Neural crest cell (in vitro differentiated cells): Measurements from ENCODE around the gene RPL36. TPM values are rescaled to one million over a fixed set of nuclear protein-coding genes. Genes with fewer than 3 reads are reported as not detected.
A peak's percentile ranks its signal among the peaks of the same experiment; 100 is the strongest.

Experiments used
- DNase-seq: peaks from one replicate; pipeline ENCODE4 v3.0.0; 2021; ENCODE audit warnings: low read depth, mixed read lengths, low spot score
- H3K27ac Mint-ChIP-seq: one replicate; pipeline ENCODE4 v1.8.0; 2021; ENCODE audit warnings: mild to moderate bottlenecking, mixed read lengths; ENCODE audit not compliant: unreplicated experiment
- H3K27me3 Mint-ChIP-seq: 2 replicates; pipeline ENCODE4 v1.8.0; 2021; ENCODE audit warnings: low read depth, mild to moderate bottlenecking, mixed read lengths
- H3K36me3 Mint-ChIP-seq: 2 replicates; pipeline ENCODE4 v1.8.0; 2021; ENCODE audit warnings: low read depth, mild to moderate bottlenecking, mixed read lengths
- H3K4me1 Mint-ChIP-seq: 2 replicates; pipeline ENCODE4 v1.8.0; 2021; ENCODE audit warnings: mixed read lengths
- H3K4me3 Mint-ChIP-seq: one replicate; pipeline ENCODE4 v1.8.0; 2021; ENCODE audit warnings: mild to moderate bottlenecking, mixed read lengths
- H3K9me3 Mint-ChIP-seq: 2 replicates; pipeline ENCODE4 v1.8.0; 2021; ENCODE audit warnings: mixed read lengths
- total RNA-seq: library from RNA; stranded (reverse); gene quantifications from 2 replicates; pipeline ENCODE4 v1.2.1, GENCODE V29; 2021
- TF ChIP-seq, protein P1 (sequence below): fragments of 200-600 bp; sonication (generic); conservative IDR thresholded peaks from 2 replicates; pipeline ENCODE4 v1.5.0; 2021; ENCODE audit warnings: antibody characterized with exemption, mild to moderate bottlenecking

RPL36 gene
- total RNA-seq, 1 donor from 2014 or later, result 1,029 TPM

DNA sequence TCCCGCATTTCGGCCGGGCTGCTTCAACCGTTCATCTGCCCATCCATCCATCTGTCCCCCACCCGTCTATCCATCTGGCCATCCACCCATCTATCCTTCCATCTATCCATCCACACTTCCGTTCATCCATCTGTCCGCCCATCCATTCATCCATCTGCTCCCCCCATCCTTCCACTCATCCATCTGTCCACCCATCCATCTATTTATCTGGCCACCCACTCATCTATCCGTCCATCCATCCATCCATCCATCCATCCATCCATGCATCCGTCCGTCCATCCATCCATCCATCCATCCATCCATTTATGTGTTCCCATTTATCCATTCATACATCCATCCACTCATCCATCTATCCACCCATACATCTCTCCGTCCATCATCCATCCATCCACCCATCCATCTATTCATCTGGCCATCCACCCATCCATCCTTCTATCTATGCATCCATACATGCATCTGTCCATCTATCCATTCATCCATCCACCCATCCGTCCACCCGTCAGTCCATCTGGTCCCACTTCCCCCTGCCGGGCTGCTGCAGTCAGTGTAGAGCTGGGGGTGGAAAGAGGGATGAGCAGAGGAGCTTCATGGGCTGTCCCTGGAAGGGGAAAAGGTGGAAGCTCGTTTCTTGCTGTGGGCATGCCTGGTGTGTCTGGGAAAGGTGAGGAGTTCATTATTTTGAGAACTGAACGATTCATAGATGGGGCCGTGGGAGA, 8.5 kb upstream of the RPL36 start:
- Mint-ChIP-seq H3K9me3 (peaks cover 3% of the 10 kb centered on the region), H3K4me1 (peaks cover 40% of the 10 kb centered on the region), H3K4me3 (peak overlapping the region; percentile 87), H3K27me3 (peaks cover 6% of the 10 kb centered on the region), H3K36me3 (peaks cover 4% of the 10 kb centered on the region), H3K27ac (peak overlapping the region; percentile 63)
- TF ChIP-seq, protein P1, sequence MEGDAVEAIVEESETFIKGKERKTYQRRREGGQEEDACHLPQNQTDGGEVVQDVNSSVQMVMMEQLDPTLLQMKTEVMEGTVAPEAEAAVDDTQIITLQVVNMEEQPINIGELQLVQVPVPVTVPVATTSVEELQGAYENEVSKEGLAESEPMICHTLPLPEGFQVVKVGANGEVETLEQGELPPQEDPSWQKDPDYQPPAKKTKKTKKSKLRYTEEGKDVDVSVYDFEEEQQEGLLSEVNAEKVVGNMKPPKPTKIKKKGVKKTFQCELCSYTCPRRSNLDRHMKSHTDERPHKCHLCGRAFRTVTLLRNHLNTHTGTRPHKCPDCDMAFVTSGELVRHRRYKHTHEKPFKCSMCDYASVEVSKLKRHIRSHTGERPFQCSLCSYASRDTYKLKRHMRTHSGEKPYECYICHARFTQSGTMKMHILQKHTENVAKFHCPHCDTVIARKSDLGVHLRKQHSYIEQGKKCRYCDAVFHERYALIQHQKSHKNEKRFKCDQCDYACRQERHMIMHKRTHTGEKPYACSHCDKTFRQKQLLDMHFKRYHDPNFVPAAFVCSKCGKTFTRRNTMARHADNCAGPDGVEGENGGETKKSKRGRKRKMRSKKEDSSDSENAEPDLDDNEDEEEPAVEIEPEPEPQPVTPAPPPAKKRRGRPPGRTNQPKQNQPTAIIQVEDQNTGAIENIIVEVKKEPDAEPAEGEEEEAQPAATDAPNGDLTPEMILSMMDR, result no peak
- DNase-seq, result no peak

DNA sequence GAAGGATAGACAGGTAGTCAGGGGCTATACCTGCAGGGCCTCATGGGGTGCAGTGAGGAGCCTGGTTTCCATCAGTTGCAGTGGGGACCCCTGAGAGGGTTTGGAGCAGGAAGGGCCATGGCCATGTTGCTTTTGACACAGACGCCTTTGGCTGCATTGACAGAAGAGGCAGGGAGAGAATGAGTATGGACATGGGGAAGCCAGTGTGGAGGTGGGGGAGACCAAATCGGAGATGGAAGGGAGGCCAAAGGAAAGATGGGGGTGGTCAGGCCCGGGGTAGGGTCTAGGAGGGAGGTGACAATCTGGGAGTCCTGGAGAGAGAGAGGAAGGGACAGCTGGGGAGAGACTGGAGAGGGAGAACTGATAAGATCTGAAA, 8.0 kb upstream of the RPL36 start:
- peaks cover 41% of the 10 kb centered on the region for H3K4me1 Mint-ChIP-seq
- no peak for DNase-seq
- H3K27me3 Mint-ChIP-seq, result peaks cover 6% of the 10 kb centered on the region
- H3K4me3 Mint-ChIP-seq, result peak overlapping the region; percentile 87
- TF ChIP-seq, protein P1, result no peak
- H3K36me3 Mint-ChIP-seq, result peaks cover 4% of the 10 kb centered on the region
- H3K27ac Mint-ChIP-seq, result peak overlapping the region; percentile 75
- peaks cover 3% of the 10 kb centered on the region for H3K9me3 Mint-ChIP-seq

DNA sequence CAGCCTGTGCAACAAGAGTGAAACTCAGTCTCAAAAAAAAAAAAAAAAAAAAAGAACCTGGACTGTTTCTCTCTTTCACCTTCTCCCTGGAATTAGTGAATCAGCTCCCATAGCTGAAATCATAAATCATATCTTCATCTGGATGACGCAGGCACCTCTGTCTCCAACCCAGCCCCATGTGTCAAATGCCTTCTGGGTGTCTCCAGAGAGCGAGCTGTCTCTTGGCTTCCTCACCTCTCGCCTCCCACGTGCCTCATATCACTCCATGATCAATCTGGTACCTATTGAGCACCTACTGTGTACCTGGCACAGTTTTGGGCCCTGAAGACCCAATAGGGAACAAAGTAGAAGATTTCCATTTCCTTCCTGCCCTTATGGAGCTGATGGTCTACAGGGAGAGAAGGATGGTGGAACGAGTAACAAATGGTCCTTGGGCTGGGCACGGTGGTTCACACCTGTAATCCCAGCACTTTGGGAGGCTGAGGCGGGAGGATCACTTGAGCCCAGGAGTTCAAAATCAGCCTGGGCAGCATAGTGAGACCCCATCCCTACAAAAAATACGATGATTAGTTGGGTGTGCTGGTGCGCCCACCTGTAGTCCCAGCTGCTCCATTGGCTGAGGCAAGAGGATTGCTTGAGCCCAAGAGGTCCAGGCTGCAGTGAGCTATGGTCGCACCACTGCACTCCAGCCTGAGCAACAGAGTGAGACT, 6.8 kb upstream of the RPL36 start:
- H3K4me1 Mint-ChIP-seq, result peaks cover 41% of the 10 kb centered on the region
- peaks cover 4% of the 10 kb centered on the region for H3K36me3 Mint-ChIP-seq
- H3K27ac Mint-ChIP-seq, result no peak overlapping the region
- no peak for DNase-seq
- H3K9me3 Mint-ChIP-seq, result peaks cover 3% of the 10 kb centered on the region
- TF ChIP-seq, protein P1, result no peak
- H3K27me3 Mint-ChIP-seq, result peaks cover 6% of the 10 kb centered on the region
- H3K4me3 Mint-ChIP-seq, result peak overlapping the region; percentile 79

DNA sequence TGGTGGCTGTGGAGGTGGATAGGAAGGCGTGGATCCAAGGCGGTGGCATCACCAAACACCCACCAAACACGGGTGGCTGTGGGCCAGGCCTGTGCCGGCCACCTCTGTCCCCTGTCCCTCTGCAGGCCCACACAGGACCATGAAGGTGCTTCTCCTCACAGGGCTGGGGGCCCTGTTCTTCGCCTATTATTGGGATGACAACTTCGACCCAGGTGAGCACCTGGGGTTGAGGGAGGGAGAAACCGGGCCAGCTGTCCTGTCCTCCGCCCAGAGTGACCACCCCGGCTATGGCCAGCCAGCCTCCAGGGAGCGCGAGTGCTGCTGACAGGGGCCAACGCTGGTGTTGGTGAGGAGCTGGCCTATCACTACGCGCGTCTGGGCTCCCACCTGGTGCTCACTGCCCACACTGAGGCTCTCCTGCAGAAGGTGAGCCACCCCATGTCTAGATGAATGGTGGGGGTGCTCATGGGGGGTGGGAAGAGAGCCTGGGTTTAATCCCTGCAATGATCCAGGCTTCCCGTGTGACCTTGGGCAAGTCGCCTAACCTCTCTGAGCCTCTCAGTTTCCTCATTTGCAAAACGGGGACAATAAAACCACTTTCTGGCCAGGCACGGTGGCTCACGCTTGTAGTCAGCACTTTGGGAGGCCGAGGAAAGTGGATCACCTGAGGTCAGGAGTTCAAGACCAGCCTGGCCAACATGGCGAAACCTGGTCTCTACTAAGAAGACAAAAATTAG, 5.2 kb upstream of the RPL36 start:
- TF ChIP-seq, protein P1, result no peak
- peaks cover 11% of the 10 kb centered on the region for H3K27me3 Mint-ChIP-seq
- H3K27ac Mint-ChIP-seq, result no peak overlapping the region
- peak overlapping the region; percentile 23 for H3K4me3 Mint-ChIP-seq
- no peak for DNase-seq
- H3K36me3 Mint-ChIP-seq, result peaks cover 4% of the 10 kb centered on the region
- peaks cover 4% of the 10 kb centered on the region for H3K9me3 Mint-ChIP-seq
- H3K4me1 Mint-ChIP-seq, result peaks cover 39% of the 10 kb centered on the region

DNA sequence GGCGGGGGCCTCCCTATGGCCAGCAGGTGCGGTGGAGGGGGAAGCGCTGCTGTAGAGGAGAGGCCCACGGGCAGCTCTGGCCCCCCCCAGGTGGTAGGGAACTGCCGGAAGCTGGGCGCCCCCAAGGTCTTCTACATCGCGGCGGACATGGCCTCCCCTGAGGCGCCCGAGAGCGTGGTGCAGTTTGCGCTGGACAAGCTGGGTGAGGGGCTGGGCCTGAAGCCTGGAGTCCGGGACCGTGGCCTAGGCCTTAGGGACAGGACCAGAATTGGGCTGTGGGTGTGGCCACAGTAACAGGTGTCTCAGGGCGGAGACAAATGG, 3.8 kb upstream of the RPL36 start:
- peaks cover 40% of the 10 kb centered on the region for H3K4me1 Mint-ChIP-seq
- peaks cover 20% of the 10 kb centered on the region for H3K27me3 Mint-ChIP-seq
- peak overlapping the region; percentile 86 for H3K4me3 Mint-ChIP-seq
- peak overlapping the region; percentile 12 for H3K27ac Mint-ChIP-seq
- TF ChIP-seq, protein P1, result no peak
- peak; percentile 33 for DNase-seq
- H3K36me3 Mint-ChIP-seq, result peaks cover 12% of the 10 kb centered on the region
- H3K9me3 Mint-ChIP-seq, result peaks cover 2% of the 10 kb centered on the region
